ENCODE results near the gene MTHFD1.

Gene MTHFD1

GRCh38 chr14:64495252-64495651, 107.1 kb downstream of the MTHFD1 start:
- no peak for DNase-seq

GRCh38 chr14:64496764-64497163, 108.6 kb downstream of the MTHFD1 start:
- DNase-seq = no peak

GRCh38 chr14:64500088-64500487, 111.9 kb downstream of the MTHFD1 start:
- no peak for DNase-seq

GRCh38 chr14:64501411-64502171, 113.4 kb downstream of the MTHFD1 start:
- DNase-seq = peak; percentile 17 to 18

GRCh38 chr14:64502456-64502855, 114.3 kb downstream of the MTHFD1 start:
- DNase-seq = no peak

- no peak for DNase-seq
Observed at GRCh38 chr14:64502887-64503433, 114.8 kb downstream of the MTHFD1 start.

GRCh38 chr14:64503434-64504309, 115.5 kb downstream of the MTHFD1 start, which contains the start of gene ZBTB25:
TSS of gene ZBTB25 (minus strand) at chr14:64503838. CDS start at chr14:64490533, 13,305 bp downstream.
- DNase-seq = peak; percentile 94 to 98

GRCh38 chr14:64504310-64504896, 116.2 kb downstream of the MTHFD1 start, which contains the start of gene ZBTB1:
TSS of gene ZBTB1 (plus strand) at chr14:64504770. CDS start at chr14:64521505, 16,735 bp downstream.
- DNase-seq = peak; percentile 94 to 98

GRCh38 chr14:64504897-64505794, 117.0 kb downstream of the MTHFD1 start:
- DNase-seq = peak; percentile 86 to 93

- DNase-seq = peak; percentile 34 to 45
Observed at GRCh38 chr14:64506721-64507120, 118.6 kb downstream of the MTHFD1 start.

GRCh38 chr14:64507376-64508156, 119.4 kb downstream of the MTHFD1 start:
- no peak for DNase-seq

- DNase-seq = no peak
Observed at GRCh38 chr14:64508215-64508776, 120.1 kb downstream of the MTHFD1 start.

- no peak for DNase-seq
Observed at GRCh38 chr14:64509036-64509435, 120.9 kb downstream of the MTHFD1 start.
